Hypothalamus (tissue), 51 donors: ENCODE results near the gene NUP37.
"Not testable (repeated sequence)": the region's sequence is repeated elsewhere in the genome, so short reads cannot be mapped to it uniquely, and the experiment has no call there.

Source experiments
- DNase-seq, 51 donors: peaks; one replicate each; lab custom pipeline; 2025; lab: John Stamatoyannopoulos, UW

The NUP37 gene

GRCh38 chr12:102119674-102120563, at the start of gene NUP37, which contains the start of gene PARPBP:
TSS of gene NUP37 (minus strand) at chr12:102120114. CDS start at chr12:102118518, 1,596 bp downstream.
TSS of gene PARPBP (plus strand) at chr12:102120183. CDS start at chr12:102123889, 3,706 bp downstream.
- peak; percentile 50 to 93 (median 82) for DNase-seq

- no peak for DNase-seq
Observed at GRCh38 chr12:102167821-102168604, 48.1 kb upstream of the NUP37 start.

GRCh38 chr12:102163383-102163782, 43.5 kb upstream of the NUP37 start:
- DNase-seq = no peak

GRCh38 chr12:102155206-102155605, 35.3 kb upstream of the NUP37 start:
- DNase-seq = not testable (repeated sequence)

GRCh38 chr12:102147062-102147587, 27.2 kb upstream of the NUP37 start:
- DNase-seq = not testable (repeated sequence)

- no peak for DNase-seq
Observed at GRCh38 chr12:102144221-102144620, 24.3 kb upstream of the NUP37 start.

GRCh38 chr12:102142866-102143373, 23.0 kb upstream of the NUP37 start:
- not testable (repeated sequence) for DNase-seq

GRCh38 chr12:102137619-102138018, 17.7 kb upstream of the NUP37 start:
- DNase-seq = not testable (repeated sequence)

- DNase-seq = not testable (repeated sequence)
Observed at GRCh38 chr12:102131442-102131841, 11.5 kb upstream of the NUP37 start.

- not testable (repeated sequence) for DNase-seq
Observed at GRCh38 chr12:102130720-102131119, 10.8 kb upstream of the NUP37 start.

- DNase-seq = not testable (repeated sequence)
Observed at GRCh38 chr12:102121328-102121727, 1.4 kb upstream of the NUP37 start.

GRCh38 chr12:102120886-102121285, 972 bp upstream of the NUP37 start:
- DNase-seq = no peak

GRCh38 chr12:102120564-102120873, 605 bp upstream of the NUP37 start:
- no peak for DNase-seq

- no peak for DNase-seq
Observed at GRCh38 chr12:102118874-102119273, 1.0 kb downstream of the NUP37 start.

GRCh38 chr12:102116392-102116791, 3.5 kb downstream of the NUP37 start:
- DNase-seq = no peak

GRCh38 chr12:102114212-102114611, 5.7 kb downstream of the NUP37 start:
- DNase-seq = no peak

- no peak for DNase-seq
Observed at GRCh38 chr12:102110782-102111181, 9.1 kb downstream of the NUP37 start.

GRCh38 chr12:102107970-102108369, 11.9 kb downstream of the NUP37 start:
- no peak for DNase-seq

- no peak for DNase-seq
Observed at GRCh38 chr12:102106905-102107304, 13.0 kb downstream of the NUP37 start.

GRCh38 chr12:102096855-102097254, 23.1 kb downstream of the NUP37 start:
- no peak for DNase-seq

- peak in 1 of 51 donors; percentile 7 for DNase-seq
Observed at GRCh38 chr12:102095677-102096263, 24.1 kb downstream of the NUP37 start.
